ENCODE results near the gene RPSA.

GRCh38 chr3:39420543-39420942 lies 14.0 kb downstream of the RPSA start:
- TF ChIP-seq CTCF (IDR thresholded peaks at IDR 0.05) (no peak), POLR2A (IDR thresholded peaks at IDR 0.05) (no peak)
